Measurements from ENCODE around the gene KCTD2.
"Not testable (repeated sequence)": the region's sequence is repeated elsewhere in the genome, so short reads cannot be mapped to it uniquely, and the experiment has no call there.

Gene KCTD2

GRCh38 chr17:75020331-75021110 lies 26.5 kb upstream of the KCTD2 start:
- no peak for DNase-seq

GRCh38 chr17:75024686-75025397 lies 22.2 kb upstream of the KCTD2 start:
- DNase-seq, result no peak

- DNase-seq, result not testable (repeated sequence)
Measured at GRCh38 chr17:75025398-75025734, 21.7 kb upstream of the KCTD2 start.

DNA sequence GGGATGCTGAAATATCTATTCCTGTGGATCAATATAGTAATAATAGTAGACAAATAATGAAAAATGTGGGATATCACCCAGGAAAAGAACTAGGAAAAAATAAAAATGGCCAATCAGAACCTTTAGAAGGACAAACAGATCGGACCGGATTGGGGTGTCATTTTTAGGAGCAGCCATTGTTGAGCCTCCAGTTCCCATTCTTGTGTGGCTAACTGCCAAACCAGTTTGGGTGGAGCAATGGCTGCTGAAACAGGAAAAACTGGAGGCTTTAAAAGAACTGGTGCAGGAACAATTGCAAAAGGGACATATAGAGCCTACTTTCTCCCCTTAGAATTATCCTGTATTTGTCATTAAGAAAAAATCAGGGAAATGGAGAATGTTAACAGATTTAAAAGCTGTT lies 20.4 kb upstream of the KCTD2 start:
- not testable (repeated sequence) for DNase-seq

- no peak for DNase-seq
Measured at GRCh38 chr17:75030161-75030560, 16.9 kb upstream of the KCTD2 start.

DNA sequence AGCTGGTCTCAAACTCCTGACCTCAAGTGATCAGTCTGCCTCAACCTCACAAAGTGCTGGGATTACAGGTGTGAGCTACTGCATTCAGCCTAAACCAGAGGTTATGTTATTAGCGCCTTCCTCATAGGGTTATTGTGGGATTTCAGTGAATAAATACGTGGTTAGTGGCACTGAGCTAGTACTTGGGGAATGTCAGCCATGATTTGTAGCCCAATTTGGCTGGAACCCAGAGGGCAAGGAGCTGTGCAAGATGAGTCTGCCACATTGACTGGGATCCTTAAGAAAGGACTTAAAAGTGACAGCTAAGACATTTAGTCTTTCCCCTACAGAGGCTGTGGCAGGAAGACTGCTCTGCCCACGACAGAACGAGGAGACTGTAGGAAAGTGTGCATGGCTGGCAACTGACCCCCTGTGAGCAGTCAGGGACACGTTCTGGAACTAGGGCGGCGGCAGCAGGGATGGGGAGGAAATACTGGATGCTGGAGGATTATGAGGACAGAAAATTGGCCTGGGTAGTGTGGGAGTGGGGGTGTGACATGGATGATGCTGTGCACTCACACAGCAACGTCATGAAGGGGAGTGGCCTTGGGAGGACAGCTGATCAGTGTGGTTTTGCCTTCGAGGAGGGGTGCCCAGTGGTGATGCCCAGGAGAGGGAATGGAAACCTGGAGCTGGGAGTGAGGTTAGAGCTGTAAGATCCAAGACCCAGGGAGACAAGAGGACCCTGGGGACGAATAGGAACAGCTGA lies 14.9 kb upstream of the KCTD2 start:
- peak; percentile 9 for DNase-seq

DNA sequence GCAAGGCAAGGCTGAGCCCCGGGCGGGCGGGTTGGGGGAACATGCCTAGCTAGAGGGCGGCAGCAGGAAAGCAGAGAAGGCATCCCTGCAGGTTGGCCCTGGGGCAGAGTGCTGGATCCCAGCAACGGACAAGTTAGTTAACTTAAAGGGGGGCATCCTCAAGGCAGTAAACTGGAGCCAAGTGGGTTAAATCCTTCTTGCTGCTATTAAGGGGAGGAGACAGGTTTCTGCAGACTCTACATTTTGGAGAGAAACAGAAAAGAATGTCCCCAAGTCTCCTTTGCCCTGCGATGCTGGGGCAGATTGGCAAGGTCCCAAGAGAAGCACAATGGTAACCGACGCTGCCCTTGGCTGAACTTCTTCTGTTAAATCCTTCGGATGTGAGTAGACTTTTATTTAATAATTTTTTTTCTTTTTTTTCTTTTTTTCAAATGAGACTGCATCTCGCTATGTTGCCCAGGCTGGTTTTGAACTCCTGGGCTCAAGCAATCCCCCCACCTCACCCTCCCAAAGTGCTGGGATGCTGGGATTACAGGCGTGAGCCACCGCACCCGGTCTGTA lies 14.2 kb upstream of the KCTD2 start:
- no peak for DNase-seq

DNA sequence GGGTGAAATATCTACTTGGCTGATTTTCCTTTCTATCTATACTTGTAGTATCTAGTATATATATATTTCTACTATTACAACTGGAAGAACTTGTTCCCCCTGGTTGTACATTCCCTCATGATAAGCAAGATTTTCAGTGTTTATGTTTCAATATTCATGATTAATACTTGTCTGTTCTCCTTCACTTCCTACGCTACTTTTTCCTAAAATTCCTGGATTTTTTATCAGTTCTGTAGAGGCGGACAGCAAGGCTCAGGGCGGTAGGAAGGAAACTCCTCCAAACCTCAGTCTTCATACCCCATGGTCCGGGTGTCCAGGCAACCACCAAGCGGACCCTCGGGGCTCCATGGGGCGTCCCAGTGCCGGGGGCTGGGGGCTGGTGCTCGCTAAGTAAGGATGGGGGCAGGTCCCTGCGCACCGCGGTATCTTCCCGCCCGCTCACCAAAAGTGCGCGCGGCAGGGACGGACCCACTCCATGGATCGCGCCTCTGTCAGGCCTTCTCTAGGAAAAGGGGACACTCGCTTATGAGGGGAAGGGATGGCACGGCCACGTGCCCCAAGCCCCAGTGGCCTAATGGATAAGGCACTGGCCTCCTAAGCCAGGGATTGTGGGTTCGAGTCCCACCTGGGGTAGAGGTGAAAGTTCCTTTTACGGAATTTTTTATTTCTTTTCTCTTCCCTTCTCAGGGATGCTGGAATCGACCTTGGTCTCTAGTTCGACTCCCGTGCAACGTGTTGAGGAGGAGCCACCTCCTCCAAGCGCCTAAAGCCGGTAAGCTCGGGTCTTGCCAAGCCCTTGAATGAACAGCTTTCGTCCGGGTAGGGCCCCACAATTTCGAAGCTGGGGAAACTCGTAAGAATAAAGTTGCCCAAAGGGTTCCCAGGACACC lies 13.4 kb upstream of the KCTD2 start:
- DNase-seq, result peak; percentile 40

GRCh38 chr17:75034236-75034908 lies 12.7 kb upstream of the KCTD2 start:
- DNase-seq, result peak; percentile 39

DNA sequence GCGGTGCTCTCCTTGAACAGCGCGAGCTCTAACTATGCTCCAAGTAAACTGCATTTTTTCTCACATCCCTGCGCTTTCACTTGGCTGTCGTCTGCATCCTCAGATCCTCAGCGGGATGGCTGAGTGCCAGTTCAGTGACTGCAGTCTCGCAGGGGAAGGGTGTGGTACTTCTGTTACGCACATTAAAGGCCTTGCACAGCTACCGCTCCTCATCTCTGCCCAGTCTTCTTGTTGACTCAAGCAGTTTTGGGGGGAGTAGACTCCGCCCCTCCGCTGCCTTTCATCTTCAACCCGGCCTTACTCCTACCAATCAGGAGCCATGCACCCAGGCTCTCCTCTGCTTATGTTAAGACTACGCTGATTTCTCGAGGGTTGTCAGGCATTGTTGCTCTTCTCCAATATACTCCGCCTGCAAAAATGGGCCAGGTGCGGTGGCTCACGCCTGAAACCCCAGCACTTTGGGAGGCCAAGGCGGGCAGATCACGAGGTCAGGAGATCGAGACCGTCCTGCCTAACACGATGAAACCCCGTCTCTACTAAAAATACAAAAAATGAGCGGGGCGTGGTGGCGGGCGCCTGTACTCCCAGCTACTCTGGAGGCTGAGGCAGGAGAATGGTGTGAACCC lies 10.3 kb upstream of the KCTD2 start:
- peak; percentile 34 for DNase-seq

DNA sequence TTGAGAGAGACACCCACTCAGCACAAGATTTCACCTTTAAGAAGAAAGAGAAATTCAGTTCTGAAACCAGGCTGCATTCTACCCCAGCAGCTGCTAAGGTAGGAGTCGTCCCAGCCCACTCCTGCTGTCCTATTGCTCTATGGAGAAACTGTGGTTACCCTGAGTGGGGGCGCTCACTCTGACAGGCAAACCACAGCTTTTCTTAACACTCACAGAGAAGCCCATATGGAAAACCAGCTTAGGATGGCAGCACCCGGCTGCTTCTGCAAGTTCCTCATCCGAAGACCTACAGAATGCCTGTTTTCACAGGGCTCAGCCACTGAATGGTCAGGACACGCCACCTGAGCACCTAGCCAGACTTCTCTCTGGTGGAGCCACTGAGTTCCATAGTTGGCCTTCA lies 7.8 kb upstream of the KCTD2 start:
- no peak for DNase-seq

DNA sequence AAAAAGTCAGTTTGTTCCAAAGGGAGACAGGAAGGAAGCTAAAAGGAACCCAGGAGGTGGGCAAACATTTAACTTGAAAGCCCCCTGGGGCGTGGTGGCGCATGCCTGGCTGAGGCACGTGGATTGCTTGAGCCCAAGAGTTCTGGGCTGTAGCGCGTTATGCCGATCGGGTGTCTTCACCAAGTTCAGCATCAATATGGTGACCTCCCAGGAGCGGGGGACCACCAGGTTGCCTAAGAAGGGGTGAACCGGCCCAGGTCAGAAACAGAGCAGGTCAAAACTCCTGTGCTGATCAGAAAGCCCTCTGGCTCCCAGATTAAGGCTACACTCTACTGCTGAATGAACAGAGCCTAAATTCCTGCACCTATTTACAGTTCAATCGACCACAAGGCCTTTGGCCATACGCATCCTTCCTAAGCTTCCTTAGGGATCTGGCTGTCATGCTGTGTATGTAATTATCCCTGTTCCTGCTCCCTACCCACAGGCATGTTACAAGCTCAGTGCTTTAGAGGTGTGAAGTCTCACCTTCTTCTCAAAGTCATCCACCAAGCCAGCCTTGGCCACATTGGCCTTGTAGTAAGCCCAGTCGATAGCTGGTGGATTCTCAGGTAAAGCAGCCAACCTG lies 5.3 kb upstream of the KCTD2 start:
- no peak for DNase-seq

DNA sequence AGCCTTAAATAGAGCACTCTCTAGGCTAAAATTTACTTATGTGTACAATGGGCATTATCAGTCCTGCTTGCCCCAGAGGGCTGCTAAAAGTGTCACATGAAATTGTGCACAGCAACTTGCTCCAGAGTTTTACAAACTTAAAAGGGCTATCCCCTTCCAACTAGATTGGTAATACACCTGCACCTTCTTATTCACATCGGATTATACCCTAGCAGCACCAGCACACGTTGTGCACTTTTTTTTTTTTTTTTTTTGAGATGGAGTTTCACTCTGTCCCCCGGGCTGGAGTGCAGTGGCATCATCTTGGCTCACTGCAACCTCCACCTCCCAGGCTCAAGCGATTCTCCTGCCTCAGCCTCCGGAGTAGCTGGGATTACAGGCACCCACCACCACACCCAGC lies 3.2 kb upstream of the KCTD2 start:
- not testable (repeated sequence) for DNase-seq

DNA sequence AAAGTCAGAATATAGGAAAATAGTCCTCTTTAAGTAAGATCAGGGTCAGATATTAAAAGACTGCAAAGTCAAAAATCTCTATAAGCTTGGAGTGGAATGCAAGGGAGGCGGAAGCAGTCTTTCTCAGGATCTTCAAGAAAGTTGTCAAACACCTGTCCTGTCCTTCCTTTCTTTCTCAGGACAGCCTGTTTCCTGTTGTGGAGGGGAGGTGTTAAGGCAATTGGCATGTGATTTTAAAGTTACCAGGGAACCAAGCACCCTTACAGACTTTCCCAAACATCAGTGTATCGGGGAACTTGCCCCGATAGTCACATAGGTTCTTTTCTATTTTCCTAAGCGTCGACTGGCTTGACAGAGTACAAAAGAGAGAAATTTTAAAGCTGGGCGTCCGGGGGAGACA lies 2.3 kb upstream of the KCTD2 start:
- no peak for DNase-seq

- not testable (repeated sequence) for DNase-seq
Measured at GRCh38 chr17:75045946-75046406, 1.0 kb upstream of the KCTD2 start.

DNA sequence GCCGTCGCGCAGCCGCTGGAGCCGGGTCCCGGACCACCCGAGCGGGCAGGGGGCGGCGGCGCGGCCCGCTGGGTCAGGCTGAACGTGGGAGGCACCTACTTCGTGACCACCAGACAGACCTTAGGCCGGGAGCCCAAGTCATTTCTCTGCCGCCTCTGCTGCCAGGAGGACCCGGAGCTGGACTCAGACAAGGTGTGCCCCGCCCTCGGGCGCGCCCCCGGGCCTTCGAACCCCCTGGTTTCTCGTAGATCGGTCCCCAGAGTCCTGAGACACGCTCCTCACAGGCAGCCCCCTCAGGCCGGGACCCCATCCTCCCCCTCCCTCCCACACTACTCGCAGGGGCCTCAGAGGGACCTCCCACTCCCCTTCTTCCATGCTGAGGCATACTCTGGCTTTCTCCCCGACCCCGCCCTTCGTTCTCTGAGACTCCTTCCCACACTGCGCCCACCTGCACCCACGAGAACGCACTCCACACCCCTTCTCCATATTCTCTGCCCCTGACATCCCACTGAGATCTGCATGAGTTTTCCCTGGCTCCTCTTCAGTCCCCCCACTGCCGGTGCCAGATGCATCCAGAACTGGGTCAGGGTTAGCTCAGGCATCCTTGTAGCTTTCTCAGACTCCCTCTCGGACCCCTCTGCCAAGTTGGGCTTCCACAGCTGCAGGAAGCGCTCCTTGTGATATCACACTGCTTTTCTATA lies 523 bp downstream of the KCTD2 start:
- DNase-seq, result no peak

- no peak for DNase-seq
Measured at GRCh38 chr17:75048249-75048878, 1.3 kb downstream of the KCTD2 start.

GRCh38 chr17:75049057-75049456 lies 2.0 kb downstream of the KCTD2 start:
- DNase-seq, result no peak

- no peak for DNase-seq
Measured at GRCh38 chr17:75049706-75050105, 2.7 kb downstream of the KCTD2 start.

DNA sequence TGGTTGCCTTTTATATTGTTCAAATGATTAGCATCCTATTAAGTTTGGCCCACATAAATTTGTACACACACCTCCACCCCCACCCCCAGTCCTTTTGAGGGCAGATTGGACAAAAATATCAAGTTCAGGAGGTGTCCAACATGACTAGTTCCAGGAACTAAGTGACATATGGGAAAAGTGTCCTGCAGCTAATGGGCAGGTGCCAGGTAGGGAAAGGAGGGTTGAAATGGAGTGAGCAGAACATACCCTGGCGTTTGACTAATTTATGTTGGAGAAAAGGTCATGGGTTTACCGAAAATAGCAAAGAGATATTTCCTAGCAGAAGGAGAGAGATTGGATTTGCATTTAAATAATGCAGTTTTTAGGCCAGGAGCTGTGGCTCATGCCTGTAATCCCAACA lies 4.9 kb downstream of the KCTD2 start:
- no peak for DNase-seq
